NCI-H1105 treated with DMSO at 0.1 percent for 48 hours (cell line): ENCODE measurements around the gene BTAF1.

Experiments
- DNase-seq: peaks from one replicate; lab custom pipeline; 2025; lab: John Stamatoyannopoulos, UW

Gene BTAF1

DNA sequence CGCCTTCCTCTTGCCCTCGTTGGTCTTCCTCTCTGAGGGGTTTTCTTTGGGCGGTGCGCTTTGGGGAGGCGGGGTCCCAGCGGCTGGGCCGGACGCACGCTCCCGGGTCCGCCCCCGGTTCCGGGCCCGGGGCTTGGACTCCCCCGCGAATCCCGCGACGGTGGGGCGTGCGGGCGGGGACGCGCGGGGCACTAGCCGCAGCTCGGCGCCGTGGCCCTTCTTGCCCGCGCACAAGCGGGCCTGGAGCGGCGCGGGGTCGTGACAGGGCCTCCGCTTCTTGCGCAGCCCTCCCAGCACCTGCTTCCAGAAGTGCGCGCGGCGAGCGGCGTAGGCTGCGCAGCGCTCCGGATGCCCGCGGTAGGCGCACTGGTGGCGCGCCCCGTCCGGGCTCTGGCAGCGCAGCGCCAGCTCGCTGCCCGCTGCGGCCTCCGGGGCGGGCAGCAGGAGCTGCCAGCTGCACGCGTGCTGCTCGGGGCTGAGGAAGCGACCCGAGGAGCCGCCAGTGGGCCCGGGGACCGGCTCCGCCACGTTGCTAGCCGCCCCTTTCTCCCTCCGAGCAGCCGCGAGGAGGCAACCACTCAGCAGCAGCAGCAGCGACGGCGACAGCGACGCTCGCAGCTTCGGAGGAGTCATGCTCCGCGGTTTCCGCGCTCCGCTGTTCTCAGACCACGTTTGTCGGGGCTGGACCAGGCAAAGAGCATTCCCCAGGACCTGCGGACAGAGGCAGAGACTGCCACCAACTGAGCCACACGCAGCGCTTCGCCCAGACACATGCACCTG, 15.0 kb upstream of the BTAF1 start:
- DNase-seq: peak; percentile 64

DNA sequence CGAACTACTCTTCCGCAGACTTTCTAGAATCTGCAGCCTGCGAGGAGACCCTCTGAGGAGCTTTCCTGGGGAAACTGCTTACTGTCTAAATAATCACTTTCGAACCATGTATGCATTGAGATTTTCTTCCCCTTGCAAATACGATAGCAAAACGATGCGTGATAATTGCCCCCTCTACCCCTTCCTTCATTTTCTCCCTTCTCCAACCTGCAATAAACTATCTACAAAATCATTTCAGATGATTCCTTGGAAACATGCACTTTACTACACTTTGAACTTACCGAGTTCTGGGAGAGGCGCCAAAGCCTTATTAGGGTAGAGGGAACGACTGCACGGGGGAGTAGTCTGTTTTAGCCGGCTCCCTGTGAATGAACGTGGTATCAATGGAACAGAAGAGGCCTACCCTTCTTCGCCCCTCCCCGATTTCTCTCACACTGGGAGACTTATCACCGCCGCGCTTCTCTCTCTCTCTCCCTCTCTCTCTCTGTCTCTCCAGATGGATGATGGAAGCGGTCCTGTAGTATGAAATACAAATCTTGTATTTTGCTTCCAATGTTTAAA, 14.4 kb upstream of the BTAF1 start, which contains the start of gene FGFBP3:
TSS of gene FGFBP3 (minus strand) at position 370 of the 561 bp plus-strand sequence. CDS start 517 bp downstream, outside the sequence.
- peak; percentile 69 for DNase-seq

DNA sequence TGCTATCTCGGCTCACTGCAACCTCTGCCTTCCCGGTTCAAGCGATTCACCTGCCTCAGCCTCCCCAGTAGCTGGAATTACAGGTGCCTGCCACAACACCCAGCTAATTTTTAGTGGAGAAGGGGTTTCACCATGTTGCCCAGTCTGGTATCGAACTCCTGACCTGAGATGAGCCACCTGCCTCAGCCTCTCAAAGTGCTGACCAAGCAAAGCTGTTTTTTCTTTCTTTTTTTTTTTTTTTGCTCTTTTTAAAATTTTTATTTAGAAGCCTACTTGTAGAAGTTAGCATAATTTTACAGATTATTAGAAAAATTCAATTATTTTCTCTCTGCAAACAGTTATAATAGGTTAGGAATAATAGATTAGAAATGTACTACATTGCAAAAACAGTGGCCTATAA, 13.1 kb upstream of the BTAF1 start:
- no peak for DNase-seq

DNA sequence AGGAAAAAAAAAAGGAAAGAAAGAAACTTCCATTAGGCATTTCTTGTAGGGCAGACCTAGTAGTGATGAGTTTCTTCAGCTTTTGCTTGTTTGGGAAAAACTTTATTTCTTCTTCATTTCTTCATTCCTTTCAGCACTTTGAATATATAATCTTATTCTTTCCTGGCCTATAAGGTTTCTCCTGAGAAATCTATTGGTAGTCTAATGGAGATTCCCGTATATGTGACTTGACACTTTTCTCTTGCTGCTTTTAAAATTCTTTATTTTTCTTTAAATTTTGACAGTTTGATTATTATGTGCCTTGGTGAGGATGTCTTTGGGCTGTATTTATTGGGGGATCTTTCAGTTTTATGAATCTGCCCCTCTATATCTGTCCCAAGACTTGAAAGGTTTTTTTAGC, 3.9 kb upstream of the BTAF1 start:
- no peak for DNase-seq

DNA sequence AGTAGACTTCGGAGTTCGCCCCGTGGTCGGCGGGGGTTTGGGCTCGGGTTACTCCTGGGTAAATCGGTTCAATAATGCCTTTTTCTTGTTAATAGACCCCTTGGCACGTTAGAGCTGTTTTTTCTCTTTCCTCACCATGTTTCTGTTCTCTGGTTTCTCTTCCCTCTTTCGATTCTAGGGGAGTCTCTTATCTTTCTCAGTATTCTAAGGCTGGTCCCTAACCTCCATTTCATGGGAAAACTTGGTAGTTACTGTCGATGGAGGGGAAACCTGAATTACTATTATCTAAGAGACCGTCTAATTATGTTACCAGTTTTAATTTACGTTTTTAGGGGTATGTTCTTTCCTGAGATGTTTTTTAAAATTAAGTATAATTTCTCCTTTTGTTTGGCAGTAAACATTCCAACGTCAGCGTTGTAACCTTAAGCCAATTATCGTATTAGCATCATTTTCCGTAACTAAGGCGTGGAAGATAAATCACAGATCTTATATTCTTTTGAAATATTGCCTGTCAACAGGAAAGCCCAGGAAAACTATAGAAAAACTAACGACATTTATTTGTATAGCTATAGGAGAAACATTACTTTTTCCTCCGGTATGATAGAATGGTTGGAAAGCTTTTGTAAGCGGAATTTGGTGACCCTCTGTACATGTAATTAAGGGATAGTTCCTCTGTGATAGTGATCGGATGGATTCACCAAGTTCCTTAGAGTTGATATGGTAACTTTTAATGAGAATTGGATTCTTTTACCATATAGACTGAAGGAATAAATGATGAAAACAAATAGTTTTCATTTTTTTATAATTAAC, 847 bp downstream of the BTAF1 start:
- DNase-seq: no peak

DNA sequence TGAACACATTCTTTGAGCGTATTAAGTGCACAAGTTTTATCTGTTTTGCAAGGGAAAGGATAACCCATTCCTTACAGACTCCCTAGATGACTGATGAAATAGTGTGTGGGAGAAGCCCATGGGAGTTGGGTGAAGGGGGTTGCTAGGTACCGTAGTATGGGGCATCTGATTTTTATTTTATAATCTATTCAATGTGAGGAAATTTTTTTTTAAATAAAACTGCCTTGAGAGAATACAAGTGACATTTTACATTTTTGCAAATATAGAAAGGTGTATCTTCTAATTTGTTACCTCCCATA, 1.4 kb downstream of the BTAF1 start:
- DNase-seq: no peak

DNA sequence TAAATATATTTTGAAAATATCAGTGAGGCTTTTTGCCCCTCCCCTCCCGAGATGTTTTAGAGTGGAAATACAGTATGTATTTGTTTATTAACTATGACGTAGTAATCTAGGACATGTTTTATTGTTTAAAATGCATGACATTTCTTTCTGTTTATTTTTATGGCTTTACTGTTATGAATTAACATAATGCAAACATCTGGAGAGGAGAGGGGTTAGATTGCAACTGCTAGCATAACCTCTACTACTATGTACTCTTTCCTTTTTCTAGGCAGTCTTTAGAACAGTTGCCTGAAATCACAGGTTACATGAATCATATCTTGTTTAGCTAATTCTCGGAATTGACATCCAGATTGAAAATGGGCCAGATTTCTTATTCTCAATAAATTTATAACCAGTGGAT, 7.4 kb downstream of the BTAF1 start:
- DNase-seq: no peak

DNA sequence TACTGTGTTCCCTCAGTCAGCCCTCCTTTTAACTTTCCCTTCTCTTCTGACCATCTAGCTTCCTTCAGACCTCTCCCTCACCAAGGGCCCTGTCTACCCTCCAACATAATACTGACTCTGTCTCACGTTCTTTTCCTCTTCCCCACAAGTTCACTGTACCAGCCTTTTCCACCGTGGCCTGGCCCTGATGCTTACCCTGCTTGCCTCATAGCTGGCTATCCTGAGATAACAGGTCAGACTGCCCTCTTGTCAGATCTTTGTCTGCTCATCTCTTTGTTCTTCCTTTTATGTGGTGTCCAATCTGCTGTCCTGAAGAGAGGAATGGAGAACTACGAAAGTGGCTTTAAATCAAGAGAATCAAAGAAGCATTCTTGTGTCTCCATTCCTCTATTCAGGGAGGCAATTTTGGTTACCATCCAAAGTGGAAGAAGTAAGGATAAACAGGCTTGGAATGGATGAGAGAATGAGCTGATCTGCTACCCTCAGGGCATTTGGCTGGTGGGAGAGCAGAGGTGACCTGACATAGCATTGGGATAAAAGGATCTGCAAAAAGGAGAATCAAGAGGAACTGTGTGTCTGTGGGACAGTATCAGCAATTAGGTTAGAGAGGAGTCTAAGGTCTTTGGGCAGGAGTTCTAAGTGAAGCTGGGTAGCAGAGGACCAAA, 8.1 kb downstream of the BTAF1 start:
- DNase-seq: no peak

DNA sequence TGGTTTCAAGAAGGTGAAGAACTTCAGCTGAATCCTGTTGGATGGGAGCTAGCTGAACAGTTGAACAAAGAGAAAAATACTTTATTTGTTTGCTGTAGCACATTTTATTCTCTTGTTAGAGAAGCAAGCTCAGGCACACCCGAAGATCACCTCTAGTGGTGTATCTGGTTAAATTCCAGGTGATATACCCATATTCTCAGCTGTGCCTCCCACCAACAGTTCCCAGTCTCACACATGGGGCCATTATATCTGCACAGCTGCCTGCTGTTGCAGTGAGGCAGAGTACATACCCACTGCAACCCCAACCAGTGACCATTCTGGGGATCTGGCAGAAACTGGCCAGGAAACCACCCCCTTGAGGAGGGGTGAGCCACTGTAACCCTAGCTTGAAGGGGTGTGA, 9.2 kb downstream of the BTAF1 start:
- DNase-seq: no peak

DNA sequence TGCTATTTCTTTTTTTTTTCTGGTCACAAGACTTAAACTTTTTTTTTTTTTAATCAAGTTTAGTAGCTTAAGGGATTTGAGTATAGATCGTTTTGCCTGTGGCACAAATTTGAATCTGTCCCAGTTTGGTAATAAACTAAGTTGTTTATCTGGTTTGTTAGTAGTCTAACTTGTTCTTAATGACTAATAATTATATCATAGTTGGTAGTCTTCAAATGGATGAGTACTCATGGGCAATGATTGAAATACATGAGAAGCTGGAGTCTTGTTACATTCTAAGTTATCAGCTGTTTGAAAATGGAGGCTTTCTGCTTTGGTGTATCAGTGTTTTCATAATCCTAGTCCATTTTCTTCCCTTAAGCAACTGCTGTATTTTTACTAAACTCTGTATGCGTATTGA, 12.3 kb downstream of the BTAF1 start:
- DNase-seq: no peak

DNA sequence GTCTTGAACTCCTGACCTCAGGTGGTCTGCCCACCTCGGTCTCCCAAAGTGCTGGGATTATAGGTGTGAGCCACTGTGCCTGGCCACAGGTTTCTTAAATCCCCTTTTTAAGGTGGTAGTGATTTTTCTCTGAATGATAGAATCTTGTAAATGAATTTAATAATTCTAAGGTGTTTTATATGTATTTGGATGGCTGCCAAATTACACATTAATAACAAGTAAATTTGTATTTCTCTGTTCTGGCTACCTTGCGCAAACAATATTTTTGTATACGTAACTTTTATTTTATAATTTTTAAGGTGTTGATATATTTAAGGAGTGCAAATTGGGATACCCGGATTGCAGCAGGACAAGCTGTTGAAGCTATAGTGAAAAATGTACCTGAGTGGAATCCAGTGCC, 16.1 kb downstream of the BTAF1 start:
- DNase-seq: no peak

DNA sequence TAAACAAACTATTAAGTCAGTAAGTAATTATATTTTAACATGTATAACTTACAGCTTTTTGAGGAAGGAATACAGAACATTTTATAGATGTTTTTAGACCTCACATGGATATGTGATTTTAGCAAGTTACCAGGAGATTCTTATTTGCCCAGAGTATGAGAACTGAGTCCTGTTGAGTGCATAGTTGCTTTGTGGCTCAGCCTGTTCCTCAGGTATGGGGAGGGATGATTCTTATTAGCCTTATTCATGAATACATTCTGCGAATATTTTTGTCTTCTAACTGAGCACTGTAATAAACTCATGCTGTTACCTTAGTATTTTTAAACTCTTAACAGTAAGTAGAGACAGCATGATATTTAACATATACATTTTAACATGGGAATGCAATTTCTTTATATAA, 17.9 kb downstream of the BTAF1 start:
- no peak for DNase-seq

DNA sequence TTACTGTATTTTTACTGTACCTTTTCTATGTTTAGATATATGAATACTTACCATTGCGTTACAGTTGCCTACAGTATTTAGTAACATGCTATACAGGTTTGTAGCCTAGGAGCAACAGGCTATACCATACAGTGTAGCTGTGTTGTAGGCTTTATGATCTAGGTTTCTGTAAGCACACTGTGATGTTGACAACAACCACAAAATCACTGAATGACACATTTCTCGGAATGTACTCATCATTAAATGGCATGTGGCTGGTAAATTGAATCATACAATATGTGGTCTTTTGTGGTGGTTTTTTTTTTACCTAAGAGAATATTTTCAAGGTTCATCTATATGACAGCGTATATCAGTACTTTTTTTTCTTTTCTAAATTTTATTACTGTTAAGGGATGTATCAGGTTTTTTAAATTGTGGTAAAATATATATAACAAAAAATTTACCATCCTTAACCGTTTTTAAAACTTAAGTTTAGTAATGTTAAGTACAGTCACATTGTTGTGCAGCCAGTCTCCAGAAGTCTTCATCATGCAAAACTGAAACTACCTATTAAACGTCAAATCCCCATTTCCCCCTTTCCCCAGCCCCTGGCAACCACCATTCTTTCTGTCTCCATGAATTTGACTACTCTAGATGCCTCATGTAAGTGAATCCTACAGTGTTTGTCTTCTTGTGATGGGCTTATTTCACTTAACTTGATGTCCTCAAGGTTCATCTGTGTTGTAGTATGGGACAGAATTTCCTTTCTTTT, 21.5 kb downstream of the BTAF1 start:
- no peak for DNase-seq

DNA sequence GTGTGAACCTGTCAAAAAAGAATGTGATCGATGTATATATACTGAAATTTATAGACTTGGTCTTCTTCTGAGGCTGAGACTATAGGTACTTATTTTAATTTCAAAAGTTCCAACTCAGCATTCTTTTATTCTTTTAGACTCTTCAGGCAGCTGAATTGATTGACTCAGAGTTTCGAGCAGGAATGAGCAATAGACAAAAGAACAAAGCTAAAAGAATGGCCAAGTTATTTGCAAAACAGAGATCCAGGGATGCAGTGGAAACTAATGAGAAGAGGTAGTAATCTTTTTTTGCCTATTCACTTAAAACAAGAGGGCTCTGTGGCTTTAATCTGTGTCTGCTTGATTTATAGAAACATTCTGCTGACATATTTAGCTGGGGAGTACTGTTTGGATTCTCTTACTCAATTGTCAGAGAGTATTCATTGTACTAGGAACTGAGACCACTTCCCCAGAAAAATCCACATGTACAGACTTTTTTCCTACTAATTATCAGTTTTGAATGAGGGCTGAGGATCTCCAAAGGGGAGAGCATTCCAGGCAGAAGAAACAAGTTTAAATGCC, 30.1 kb downstream of the BTAF1 start:
- no peak for DNase-seq

DNA sequence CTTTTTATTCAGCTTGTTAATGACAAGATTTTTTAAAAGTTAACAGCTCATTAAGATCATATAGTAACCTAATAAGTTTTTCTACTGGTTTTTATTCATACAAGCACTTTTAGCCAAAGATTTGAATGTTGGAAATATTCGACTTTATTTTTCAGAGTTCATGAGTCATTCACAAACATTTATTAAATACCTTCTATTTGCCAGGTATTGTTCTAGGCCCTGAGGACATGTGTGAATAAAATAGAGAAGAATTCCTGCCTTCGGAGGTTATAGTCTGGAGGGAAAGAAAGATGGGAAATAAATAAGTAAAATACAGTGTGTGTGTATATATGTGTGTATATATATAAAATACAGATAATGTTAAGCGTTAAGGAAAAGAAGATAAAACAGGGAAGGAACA, 31.5 kb downstream of the BTAF1 start:
- DNase-seq: no peak

DNA sequence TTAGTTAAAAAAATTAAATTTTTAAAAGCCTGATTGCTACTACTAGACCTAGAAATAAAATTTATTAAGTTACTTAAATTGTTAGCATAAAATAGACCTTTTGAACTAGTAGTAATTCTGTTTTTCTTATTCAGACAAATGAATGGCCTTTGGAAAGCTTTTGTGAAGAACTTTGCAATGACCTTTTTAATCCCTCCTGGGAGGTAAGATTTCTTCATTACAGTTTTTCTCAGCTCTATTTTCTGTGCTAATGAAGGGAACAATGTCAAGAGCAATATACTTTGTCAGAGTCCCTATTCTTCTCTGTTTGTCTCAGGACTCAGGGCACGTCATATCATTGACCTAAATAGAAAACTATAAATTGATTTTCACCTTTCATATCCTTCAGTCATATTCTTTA, 33.5 kb downstream of the BTAF1 start:
- DNase-seq: no peak

DNA sequence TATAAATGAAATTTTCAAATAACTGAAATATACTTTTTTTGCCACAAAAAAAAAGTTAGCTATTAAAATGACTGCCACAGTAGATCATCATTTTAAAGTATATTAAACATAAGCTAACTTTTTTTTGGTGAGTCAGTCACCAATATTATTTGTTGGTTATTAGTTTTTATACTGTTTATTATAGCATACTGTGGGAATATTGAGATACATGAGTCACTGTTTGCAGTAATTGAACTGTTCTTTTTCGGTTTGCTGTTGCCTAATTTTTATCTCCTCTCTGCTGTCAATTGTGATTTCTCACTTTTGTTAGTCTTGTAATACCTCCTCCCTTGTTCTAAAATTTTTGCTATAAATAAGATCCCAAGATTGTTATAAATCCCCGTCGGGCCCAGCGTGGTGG, 45.7 kb downstream of the BTAF1 start:
- DNase-seq: no peak

DNA sequence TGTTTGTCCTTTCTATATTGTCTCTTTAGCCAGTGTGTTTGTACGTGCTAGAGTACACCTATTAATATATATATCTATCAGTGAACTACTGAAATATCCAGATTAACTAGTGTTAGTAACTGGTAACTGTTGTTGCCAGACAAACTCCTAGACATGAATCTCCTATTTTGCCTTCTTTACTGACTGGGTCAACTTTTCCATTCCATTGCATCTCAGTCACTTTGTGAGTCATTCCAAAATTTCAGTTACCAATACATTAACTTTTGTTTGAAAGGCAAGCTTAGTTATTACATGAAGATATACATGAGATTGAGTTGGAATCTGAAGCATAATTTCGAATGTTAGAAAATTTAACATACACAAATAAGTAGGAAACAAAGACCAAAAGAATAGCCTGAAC, 51.4 kb downstream of the BTAF1 start:
- no peak for DNase-seq

DNA sequence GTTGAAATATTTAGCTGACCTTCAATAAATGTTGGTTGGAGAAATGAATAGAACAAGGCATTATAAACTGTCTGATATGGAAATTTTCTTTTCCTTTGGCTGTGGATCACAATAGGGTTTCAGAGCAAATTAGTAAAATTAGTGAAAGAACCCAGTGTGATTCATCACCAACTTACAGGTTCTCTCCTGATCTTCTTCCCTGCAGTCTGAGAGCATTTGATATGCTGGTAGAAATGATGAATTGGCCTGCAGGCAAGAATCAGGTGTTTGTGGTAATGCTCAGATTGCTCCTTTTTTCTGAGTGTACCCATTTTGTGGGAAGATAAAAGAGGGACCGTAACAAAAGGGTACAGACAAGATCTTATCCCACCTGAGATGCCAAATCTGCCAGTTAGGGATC, 51.9 kb downstream of the BTAF1 start:
- DNase-seq: no peak

DNA sequence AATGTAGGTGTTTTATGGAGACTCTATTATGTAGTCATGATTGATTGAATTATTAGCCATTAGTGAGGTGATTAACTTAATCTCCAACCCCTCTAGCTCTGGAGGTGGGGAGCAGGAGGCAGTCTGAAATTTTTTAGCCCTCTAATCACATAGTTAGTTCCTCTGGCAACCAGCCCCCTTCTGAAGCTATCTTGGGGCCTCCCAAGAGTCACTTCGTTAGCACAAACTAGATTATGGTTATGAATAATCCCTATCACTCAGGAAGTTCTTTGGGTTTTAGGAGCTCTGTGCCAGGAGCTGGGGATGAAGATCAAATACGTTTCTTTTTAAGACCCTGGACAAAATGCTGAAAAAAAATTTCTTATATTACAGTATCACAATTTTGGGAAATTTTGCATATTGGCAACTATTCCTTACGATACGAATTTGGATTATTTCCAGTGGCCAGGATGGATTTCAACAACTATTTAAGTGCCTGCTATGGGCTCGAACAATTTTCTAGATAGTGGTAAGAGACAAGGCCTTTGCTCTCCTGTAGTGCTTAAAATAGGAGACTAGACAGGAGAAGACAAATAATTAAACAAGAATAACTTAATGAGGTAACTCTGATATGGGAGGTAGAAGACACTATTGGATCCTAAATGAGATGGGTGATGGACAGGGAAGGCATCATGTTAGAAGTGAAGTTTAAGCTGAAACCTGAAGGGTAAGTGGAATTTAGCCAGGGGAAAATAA, 52.9 kb downstream of the BTAF1 start:
- DNase-seq: no peak

DNA sequence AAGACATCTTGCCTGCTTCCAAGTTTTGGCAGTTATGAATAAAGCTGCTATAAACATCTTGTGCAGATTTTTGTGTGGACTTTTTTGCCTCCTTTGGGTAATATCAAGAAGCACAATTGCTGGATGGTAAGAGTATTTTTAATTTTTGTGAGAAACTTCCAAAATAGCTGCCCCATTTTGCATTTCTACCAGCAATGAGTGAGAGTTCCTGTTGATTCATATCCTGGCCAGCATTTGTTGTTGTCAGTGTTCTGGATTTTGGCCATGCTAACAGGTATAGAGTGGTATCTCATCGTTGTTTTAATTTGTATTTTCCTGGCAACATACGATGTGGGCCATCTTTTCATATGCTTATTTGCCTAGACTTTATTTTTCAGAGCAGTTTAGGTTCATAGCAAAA, 53.9 kb downstream of the BTAF1 start:
- no peak for DNase-seq
